Left renal pelvis (tissue), 4 donors: ENCODE measurements around the gene RANBP3L. TPM values are rescaled to one million over a fixed set of nuclear protein-coding genes. Genes with fewer than 3 reads are reported as not detected.
"Not testable (repeated sequence)": the region's sequence is repeated elsewhere in the genome, so short reads cannot be mapped to it uniquely, and the experiment has no call there.

Experiments
- DNase-seq, 4 donors: peaks; one replicate each; pipeline ENCODE4 v3.0.0-alpha.2; 2013; ENCODE audit warnings: low read depth in 4 of 4, low spot score in 3 of 4
- polyA plus RNA-seq, 4 donors: library from polyadenylated mRNA; unstranded; fragments of 120-200 nt; gene quantifications; one replicate each; pipeline ENCODE4 v1.2.1, GENCODE V29; 2013; ENCODE audit not compliant: insufficient read length in 4 of 4

The RANBP3L gene
- polyA plus RNA-seq, 4 donors = 0.29 to 8.3 (median 7.7) TPM

DNA sequence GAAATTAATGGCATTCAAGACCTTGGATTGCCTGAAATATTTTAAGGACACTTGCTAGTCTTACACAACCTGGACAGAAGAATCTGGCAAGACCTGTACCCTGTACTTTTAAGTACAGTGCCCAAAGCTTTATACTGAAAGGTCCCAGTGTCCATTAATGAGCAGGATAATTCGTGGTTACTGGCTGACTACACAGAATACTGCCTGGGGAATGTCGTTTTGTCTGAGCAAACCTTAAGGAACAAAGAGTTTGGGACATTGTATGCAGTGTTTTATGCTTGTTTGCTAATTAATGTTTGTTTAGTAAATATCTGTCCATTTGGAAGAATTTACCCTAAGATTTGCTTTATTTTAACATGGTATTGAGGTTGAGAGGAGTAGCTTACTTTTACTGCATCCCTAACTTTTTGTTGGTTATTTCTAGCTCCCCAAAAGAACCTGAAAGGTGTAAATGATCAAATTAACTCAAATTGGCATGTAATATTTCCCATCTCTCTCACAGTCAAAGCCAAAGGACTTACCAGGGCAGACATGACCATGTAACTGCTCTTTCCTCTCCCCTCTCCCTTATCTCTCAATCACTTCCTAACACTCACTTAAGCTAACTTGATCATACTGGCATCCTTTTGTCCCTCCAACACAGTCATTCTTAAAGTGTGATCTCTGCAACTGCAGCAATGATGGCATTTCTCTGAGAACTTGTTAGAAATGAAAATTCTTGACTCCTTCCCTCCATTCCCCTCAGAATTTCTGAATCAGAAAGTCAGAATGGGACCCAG lies 15.7 kb downstream of the RANBP3L start:
- no peak for DNase-seq

DNA sequence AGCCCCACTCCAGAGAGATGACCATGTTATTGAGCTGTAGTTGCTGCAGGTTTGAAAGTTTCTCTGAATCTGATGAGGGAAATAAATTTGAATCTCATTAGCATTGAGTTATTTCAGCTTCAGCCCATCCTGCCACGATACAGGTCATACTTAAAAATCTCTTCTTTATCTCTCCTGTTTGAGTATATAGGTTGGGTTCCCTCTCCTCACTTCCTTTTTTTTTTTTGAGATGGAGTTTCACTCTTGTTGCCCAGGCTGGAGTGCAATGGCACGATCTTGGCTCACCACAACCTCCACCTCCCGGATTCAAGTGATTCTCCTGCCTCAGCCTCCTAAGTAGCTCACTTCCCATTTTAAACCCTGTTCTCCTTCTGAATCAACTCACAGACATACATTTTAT lies 17.9 kb downstream of the RANBP3L start:
- DNase-seq = not testable (repeated sequence)

DNA sequence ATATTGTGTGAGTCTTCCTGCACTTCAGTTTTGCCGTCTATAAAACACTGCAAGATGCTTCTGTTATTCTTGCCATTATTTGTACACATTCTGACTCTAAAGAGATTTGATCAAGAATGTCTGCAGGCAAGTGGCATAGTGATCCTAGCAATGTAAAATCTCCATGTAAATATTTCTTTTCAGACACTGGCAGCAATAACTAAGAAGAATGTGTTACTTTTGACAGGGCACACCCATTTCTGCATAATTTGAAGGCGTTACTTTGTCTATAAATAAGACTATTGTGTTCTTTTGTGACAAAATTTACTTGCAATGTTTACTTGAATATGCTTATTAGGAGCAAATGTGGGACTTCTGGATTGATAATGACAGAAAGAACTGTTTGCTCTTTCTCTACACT lies 20.1 kb downstream of the RANBP3L start:
- DNase-seq = no peak

DNA sequence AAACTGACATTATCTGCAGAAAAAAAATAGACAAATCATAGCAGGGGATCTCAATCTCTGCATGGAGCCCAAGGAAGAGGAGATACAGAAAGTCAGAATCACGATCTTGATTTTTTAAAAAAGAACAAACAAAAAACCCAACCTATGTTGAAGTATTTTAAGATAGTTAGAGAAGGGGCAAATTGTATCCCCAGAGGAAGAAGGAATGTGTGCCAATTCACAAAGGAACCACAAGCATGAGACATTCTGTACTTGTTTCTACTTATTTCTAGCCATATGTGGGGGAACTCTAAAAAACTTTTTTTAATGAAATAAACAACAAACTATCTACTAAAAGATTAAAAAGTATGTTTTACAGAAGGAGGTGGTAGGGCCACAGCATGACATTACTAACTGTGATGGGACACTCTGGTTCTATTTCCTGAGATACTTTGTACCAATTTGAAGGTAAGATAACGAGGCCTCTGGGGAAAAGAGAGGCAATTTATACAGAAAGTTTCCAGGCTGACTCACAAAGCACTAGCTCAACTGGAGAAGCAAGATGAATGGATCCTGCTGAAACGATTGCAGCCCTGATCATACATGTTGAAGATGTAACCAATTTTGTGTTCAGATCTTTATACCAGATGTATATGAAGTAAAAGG lies 22.5 kb downstream of the RANBP3L start:
- no peak for DNase-seq

DNA sequence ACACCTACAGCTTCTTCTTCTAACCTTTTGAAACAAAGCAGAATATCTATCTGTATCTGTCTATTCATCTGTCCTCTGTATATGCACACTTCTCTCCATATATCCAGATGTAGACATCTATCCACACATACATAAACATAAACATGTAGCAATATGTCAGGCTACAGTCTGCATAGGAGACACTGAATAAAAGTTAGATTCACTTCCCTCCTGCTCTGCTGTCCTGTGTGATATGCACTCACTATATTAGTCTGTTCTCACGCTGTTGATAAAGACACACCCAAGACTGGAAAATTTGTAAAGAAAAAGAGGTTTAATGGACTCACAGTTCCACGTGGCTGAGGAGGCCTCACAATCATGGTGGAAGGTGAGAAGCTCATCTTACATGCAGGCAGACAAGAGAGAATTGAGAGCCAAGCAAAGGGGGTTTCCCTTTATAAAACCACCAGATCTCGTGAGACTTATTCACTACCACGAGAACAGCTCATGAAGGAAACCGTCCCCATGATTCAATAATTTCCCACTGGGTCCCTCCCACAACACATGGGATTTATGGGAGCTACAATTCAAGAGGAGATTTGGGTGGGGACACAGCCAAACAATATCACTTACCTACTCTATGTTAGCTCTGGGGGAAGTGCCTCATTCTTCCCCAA lies 24.1 kb downstream of the RANBP3L start:
- no peak for DNase-seq

DNA sequence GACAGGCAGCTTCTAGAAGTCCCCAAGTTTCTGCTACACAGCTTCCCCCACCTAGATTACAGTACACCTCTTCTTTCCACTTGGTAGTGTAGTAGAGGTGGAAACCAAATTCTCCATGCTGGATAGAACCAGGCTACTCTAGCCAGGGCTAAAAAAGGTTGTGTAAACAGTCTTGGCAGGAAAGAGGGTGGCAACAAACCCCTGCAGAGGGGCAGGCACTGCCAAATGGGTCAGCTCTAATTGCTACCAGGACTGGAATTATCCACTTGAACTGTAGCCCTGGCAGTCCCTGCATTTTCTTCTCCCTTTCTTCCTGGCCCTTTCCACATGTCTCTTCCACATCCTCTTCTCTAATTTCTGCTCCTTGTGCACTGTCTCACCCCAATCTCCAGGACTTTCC lies 24.8 kb downstream of the RANBP3L start:
- DNase-seq = no peak

DNA sequence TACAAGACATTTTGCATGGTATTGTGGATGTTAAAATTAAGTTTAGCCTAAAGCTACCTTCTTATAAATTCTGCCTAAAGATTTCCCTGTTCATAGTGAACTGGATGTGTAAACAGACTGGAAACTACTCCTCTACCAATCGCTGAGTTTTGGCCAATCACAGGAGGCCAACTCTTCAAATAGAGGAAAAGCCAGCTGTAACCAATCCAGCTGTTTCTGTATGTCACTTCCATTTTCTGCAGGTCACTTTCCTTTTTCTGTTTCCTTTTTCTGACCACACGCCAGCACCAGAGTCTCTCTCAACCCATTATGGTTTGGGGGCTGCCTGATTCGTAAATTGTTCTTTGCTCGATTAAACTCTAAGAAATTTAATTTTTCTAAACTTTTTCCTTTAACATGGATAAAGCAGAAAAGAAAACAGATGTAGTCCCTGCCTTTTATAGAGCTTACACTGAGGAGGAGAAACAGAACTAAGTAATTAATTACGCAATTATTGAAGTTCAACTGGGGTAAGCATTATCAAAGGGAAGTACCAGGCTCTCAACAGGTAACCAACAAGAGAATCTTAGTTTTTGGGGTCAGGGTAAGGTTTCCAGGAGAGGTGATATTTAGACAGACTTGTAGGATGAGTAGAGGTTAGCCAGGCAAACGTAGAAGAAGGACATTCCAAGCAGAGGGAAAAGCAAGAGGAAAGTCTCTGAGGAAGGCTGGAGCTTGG lies 27.7 kb downstream of the RANBP3L start:
- no peak for DNase-seq

DNA sequence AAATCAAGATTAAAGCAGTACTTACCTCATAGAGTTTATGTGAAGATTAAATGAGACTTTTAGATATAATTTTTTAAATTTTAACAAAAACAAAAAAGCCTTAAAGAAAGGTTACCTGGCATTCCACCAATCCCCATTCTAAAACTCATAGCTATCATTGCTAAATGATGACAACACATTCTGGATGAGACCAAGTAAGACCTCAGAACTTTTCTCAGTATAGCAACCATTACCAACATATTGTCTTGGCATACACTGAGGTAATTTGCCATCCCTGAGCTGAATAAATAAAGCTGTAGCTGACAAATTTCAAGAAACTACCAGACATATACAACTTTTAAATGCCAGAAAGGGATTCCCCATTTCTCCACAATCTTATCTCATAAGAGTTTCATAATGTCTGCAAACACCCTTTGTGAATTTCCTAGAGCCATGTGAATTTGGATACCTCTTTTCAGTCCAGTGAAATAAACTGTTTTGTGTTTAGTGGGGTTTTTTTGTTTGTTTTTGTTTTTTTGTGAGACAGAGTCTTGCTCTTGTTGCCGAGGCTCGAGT lies 29.5 kb downstream of the RANBP3L start:
- DNase-seq = no peak

DNA sequence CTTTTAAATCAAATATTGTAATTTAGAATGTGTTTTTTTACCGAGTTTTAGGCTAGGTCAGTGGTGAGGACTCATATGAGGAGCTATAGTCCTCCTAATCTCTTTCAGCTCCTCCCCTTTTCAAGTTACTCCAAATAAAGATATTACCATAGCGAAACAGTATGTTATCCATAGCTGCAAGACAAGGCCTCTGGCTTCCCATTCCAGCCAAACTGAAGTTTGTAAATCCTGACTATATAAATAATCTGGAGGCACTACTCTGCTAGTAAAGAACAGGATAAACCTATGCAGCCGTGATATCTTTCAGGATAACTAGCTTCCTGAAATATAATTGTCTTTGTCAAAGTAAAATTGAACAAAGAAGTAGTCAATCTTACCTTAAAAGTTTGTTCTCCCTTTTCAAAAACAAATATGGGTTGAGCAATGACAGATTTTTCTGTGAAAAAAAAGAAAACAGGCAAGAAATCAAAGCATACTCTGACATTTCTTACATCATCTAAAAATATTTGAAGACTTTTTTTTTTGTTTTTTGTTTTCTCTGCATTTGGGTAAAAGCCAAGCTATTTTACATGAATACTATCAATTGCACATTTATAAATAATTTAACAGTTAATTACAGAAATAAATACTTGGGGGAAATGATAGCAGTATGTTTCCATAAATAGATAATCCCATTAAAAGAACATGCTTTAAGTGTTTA lies 30.7 kb downstream of the RANBP3L start:
- DNase-seq = no peak

DNA sequence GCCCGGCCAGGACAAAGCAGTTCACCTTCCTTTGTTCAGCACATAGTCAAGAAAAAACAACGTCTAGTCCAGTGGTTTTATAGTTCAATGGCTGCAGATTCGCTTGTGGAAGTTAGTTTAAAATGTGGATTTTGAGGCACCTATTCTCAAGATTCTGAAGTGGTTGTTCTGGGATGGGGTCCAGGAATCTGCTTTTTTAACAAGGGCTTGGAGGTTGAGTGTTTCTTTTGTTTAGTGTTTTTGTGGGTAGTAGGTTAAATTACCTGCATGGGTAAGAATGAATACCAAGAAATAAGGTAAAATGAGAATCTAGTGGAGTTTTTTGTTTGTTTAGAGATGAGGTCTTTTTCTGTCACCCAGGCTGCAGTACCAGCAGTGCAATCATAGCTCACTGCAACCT lies 31.5 kb downstream of the RANBP3L start:
- DNase-seq = no peak

DNA sequence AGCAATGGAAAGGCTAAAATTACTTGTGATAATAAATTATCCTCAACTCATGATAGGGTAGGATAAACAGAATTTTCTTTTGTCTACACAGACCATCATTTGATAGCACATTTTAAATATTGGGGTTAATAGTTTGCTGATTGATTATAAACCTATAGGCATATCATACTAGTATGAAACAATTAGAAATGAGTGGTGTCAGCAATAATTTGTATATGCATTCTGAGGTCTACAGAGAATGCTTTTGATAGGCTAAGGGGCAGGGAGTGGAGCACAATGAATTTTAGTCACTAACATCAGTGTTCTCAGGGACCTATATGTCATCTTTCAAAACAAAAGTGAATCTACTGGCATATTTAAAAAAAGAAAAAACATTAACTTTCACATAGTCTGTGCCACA lies 32.2 kb downstream of the RANBP3L start:
- no peak for DNase-seq

DNA sequence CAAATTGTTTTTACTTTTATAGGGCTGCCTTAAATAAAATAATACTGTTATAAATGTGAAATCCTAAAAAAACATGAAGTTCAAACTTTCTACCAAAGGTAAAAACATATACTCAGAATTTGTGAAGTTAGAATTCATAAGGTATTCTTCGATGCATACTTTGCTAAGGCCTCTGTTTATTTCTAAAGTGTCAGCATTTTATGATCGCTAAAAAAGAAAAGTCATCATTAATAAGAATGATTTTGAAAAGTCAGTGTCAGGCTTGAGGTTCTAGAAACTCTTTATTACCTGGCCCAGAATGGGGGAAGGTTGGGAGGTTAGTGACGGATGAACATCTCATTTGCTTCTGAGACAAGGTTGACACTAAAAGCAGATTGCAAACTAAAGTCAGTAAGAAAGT lies 33.8 kb downstream of the RANBP3L start:
- no peak for DNase-seq

DNA sequence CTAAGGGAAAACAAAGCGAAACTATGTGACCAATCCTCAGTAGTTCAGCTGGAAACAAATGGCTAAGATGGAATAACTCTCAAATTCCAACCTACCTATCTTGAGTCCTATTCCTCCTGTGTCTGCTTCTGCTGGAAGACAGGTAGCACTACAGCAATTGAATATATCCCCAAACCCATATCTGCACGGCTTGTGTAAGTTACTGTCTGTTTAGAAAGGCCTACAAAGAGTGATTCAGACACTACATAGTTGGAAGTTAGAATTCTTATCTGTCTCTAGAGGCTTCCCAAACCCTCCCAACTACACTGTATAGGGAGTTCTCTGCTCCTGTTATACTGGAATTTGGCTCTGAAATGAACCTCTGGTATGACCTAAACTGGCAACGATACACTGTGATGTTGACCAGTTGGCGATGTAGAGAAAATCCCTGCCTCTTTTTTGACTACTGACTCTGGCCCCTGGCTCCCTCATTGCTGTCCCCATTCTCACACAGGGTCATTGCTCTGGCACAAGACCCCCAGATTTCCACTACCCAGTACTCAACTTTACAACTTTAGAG lies 37.4 kb downstream of the RANBP3L start:
- no peak for DNase-seq

DNA sequence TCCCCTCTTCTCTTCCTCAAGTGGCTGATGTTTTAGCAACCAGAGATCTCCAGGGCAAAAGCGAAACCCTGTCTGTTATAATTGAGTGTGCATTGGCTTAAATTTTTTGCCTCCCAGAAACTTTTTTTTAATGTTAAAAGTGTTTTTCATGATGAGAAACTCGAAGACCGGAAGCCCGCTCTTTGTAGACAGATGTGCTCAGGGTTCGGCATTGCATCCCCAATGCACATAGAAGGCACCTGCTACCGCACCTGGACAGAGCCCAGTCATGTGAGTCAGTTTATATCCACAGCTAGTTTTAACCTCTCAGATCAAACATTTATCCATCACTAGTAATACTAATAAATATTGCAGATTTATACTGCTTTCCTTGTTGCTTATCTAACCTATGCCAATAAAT lies 40.5 kb downstream of the RANBP3L start:
- no peak for DNase-seq

DNA sequence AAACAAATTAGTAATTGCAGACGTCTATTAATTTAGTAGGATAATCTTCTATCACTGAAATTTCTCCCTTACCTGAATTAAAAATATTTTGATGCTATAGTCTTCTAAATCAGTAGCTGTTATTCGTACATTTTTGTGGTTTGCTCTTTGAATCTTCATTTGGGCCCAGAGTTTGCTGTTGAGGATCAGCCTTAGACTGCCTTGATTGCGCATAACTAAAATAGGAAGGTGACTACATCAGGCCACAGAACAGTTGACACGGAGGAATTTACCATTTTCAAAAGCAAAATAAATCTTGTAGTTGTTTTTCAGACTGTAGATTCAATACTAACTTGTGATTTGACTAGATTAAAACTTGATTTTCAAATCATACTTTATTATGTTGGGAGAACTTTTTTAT lies 48.1 kb downstream of the RANBP3L start:
- no peak for DNase-seq

DNA sequence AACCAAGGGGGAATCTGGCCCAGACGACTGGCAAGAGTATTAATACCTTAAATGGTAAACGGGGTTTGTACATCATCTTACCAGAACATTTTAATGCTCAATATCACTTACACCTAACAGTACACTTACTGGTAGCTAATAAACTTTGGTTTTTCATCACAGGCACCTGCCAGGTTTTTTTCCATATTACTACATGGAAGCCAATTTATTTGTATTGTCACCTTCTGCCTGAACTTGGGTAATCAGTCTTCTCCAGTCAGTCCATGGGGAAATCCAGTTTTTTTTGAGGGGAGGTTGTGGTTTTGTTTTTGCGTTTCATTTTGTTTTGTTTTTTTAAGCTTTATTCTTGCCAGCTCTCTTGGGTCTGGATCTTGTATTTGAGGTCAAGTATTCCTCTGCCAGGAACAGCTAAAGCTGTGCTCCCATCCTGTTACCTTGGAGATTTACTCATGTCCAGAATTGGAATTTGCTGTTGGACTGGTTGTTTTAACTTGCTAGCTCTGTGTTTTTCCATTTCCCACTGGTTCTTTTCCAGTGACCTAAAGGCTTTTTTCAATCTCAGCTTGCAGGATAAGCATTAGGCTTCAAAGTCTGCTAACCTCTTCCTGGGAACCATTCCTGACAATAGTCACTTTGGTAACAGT lies 48.9 kb downstream of the RANBP3L start:
- no peak for DNase-seq

DNA sequence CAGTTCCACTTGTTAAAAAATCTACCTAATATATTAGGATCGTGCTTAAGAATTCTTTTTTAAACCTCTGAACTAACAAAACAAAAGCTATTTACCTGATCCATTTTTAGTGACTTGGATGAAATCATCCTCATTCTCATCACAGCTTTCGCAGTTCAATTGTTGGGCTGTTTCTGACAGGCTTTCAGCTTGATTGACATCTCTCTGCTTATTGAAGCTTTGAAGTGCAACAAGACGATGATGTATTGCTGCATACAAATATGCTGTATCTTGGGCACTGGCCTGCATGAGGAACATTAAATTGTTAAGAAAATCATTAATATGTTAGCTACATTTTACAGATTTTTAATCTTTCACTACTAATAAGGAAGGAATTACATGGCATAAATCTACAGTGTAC lies 50.5 kb downstream of the RANBP3L start:
- no peak for DNase-seq

DNA sequence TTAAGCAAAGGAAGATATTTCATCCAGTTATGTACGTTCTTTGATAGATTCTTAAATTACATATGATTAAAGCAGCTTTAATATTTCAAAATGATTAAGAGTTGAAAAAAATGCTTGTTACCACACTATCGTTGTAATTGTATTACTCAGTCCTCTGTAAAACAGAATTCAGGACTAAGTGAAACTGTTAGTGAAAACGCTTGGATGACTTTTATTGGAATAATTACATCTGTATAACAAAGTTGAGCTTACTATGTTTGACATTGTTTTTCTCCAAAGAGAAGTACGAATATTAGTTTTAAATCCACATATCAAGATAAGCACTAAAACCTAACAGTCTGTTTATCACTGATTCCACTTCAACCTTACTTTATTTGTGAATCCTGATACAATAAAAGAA lies 51.3 kb downstream of the RANBP3L start:
- DNase-seq = no peak

DNA sequence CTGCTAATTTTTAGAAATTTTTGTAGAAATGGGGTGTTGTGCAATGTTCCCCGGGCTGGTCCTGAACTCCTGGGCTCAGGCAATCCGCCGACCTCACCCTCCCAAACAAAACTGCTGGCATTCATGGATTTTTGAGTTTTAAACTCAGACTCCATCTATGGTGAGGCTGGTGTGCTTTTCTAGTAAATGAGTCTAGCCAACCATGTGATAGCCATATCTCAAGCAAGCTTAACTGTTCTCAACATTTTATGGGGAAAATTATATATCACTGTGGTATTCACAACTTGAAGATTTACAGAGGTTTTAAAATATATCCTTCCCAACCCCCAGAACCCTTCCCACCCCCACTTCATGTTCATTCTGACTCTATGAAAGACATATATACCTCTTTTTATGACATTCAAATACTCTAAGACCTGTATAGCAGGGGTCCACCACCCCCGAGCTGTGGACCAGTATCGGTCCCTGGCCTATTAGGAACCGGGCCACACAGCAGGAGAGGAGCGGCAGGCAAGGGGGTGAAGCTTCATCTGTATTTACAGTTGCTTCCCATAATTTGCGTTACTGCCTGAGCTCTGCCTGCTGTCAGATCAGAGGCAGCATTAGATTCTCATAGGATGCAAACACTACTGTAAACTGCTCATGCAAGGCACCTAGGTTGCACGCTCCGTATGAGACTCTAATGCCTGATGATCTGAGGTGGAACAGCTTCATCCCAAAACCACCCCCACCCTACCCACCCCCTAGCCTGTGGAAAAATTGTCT lies 55.5 kb downstream of the RANBP3L start:
- DNase-seq = no peak
